Breast epithelium (tissue), 3 donors: ENCODE measurements around the gene SPART.

Source experiments
- POLR2AphosphoS5 ChIP-seq, 3 donors: sonication (generic); formaldehyde crosslinking; IDR thresholded peaks; one replicate each; pipeline ENCODE4 v1.6.1; 2017; ENCODE audit warnings: antibody characterized with exemption in 3 of 3
- TF ChIP-seq, protein P1 (sequence below), 3 donors: fragments of 450-650 bp; IDR thresholded peaks; one replicate each; pipeline ENCODE4 v1.5.1; 2016 to 2017; ENCODE audit warnings: antibody characterized with exemption in 3 of 3, mild to moderate bottlenecking in 3 of 3, moderate library complexity in 3 of 3

DNA sequence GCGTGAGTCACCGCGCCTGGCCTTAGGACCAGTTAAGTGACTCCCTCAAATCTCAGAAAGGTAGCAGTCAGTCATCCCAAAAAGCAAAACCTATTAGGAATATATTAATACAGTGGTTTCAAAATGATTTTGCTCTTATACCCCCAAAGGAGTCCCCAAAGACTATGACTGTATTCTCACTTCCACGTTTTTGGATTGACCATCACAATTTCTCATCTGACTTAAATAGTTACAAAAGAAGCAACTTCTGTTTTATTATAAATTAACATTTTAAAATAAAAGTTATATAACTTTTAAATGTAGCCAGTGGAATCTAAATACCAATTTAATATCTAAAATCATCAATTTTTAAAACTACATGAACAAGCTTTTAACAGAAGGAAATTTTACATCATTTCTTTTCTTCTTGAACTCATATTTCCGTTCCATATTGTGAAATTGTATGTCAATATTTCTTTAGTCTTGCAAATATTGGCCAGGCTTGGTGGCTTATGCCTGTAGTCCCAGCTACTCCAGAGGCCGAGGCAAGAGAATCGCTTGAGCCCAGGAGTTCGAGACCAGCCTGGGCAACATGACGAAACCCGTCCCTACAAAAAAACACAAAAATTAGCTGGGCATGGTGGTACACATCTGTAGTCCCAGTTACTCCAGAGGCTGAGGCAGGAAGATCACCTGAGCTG is 1.5 kb upstream of the SPART start:
- TF ChIP-seq, protein P1, sequence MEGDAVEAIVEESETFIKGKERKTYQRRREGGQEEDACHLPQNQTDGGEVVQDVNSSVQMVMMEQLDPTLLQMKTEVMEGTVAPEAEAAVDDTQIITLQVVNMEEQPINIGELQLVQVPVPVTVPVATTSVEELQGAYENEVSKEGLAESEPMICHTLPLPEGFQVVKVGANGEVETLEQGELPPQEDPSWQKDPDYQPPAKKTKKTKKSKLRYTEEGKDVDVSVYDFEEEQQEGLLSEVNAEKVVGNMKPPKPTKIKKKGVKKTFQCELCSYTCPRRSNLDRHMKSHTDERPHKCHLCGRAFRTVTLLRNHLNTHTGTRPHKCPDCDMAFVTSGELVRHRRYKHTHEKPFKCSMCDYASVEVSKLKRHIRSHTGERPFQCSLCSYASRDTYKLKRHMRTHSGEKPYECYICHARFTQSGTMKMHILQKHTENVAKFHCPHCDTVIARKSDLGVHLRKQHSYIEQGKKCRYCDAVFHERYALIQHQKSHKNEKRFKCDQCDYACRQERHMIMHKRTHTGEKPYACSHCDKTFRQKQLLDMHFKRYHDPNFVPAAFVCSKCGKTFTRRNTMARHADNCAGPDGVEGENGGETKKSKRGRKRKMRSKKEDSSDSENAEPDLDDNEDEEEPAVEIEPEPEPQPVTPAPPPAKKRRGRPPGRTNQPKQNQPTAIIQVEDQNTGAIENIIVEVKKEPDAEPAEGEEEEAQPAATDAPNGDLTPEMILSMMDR (IDR thresholded peaks at IDR 0.05): no peak
- TF ChIP-seq POLR2AphosphoS5 (IDR thresholded peaks at IDR 0.05): no peak
